DND-41 (cell line): ENCODE measurements around the gene ZBTB42.

Experiments
- CTCF ChIP-seq: IDR thresholded peaks from 2 replicates; pipeline ENCODE4 v1.5.1; 2012; ENCODE audit warnings: borderline replicate concordance, low read length, moderate library complexity, mild to moderate bottlenecking; ENCODE audit not compliant: poor library complexity, severe bottlenecking; ENCODE audit errors: extremely low read depth
- EZH2 ChIP-seq: IDR thresholded peaks from 3 replicates; pipeline ENCODE4 v1.6.1; 2012; ENCODE audit warnings: borderline replicate concordance, low read depth, mild to moderate bottlenecking, moderate library complexity, low read length, inconsistent platforms; ENCODE audit not compliant: severe bottlenecking

GRCh38 chr14:104771374-104771773 is 29.5 kb upstream of the ZBTB42 start:
- TF ChIP-seq CTCF (no peak), EZH2 (no peak)
